Stimulated activated CD8-positive, alpha-beta memory T cell treated with anti-CD3 and anti-CD28 coated beads, Interleukin-12 subunit alpha, Interleukin-12 subunit beta, amount 100 ng/mL, for 4 hours (primary cell): ENCODE measurements around the gene NT5C1A.
A peak's percentile ranks its signal among the peaks of the same experiment; 100 is the strongest.

ENCODE experiments used
- DNase-seq: peaks from one replicate; pipeline ENCODE4 v3.0.0-alpha.2; 2020; ENCODE audit warnings: low read depth

NT5C1A gene

GRCh38 chr1:39671793-39672550, at the start of gene NT5C1A:
Gene NT5C1A, minus strand, starts transcription at chr1:39672107. Its CDS starts 69 bp downstream, at chr1:39672038.
- no peak for DNase-seq

- DNase-seq = no peak
Observed at GRCh38 chr1:39721664-39722063, 49.8 kb upstream of the NT5C1A start.

GRCh38 chr1:39720094-39720999, 48.4 kb upstream of the NT5C1A start:
- DNase-seq = no peak

- DNase-seq = no peak
Observed at GRCh38 chr1:39717809-39718208, 45.9 kb upstream of the NT5C1A start.

- DNase-seq = no peak
Observed at GRCh38 chr1:39713557-39713956, 41.6 kb upstream of the NT5C1A start.

DNA sequence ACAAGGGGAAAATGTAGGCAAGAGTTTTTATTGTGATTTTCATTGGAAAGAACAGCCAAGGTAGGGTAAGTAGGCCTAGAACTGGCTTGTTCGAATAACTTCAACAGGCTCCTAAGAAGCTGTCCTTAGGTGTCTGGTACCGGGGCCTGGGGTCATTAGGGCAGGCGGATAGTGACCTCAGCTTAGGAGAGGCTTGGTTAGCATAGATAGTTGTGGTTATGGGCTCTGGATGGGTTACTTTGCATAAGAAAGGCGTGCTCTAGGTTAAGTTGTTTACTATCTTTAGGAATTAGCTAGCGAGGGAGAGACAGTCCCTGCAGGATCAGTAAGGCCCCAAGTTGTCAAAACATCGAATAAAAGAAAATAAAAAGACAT, 40.0 kb upstream of the NT5C1A start:
- no peak for DNase-seq

DNA sequence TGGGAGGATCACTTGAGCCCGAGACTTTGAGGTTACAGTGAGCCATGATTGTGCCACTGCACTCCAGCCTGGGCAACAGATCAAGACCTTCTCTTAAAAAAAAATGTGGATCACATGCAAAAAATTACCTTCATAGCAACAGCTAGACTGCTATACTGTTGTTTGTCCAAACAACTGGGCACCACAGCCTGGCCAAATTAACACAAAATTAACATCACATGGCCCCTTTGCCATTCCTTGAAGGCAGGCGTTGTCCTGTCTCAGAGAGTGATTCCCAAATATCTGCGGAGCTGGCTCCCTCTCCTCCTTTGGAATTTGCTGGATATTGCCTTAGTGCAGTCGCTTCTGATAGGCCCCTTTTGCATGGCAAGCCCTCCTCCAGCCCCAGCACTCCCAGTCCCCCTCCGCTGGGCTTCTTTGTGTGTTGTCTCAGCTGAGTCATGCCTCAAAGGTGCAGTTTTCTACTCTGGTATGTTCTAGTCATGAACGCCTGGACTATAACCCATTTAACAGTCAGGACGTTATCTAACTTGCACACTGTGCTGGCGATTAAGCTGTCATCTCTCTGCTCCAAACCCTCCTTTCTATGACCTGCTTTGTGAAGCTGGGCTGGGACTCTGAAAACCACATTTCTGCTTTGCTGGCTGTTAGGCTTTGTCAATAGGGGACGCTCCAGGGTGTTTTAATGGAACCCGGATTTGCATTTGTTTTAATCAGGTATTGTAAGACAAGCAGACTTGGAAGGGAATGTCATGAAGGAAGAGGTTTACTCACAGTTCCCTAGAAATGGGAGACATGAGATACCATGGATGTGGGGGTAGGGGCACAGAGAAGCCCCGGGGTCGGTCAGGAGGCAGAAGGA, 39.4 kb upstream of the NT5C1A start:
- DNase-seq = no peak

GRCh38 chr1:39707506-39707905, 35.6 kb upstream of the NT5C1A start:
- DNase-seq = no peak

DNA sequence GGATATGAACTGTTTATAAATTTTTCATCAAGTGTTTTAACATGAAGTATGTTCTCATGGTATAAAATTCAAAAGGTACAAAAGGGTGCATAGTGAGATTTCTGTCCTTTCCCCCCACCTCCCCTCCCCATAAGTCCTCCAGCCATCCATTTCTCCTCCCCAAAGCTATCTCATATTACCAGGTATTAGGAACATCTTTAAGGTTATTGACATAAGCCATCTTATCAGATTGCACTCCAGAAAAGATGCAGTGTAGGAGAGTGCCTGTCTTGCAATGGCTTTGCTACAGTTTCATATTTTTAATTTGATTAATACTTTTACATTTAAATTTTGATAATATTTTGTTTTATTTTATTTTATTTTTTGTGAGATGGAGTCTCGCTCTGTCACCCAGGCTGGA, 32.9 kb upstream of the NT5C1A start:
- DNase-seq = no peak

DNA sequence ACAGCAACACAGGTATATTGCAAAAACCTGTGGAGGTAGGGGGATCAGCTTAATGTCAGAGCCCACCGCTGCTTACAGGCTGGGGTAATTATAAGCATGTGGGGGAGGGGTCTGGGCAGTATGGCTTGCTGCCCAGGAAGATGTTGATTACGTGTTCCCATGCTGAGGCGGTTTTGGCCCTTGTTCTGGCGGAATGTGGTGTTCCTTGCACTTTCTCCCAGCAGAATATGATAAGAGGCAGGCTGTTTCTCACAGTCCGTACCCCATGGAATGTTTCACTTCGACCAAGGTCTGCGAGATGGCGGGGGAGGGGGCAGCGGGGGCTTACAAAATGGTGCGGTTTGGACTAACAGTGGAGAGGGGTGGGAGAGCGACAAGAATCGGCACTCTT, 29.1 kb upstream of the NT5C1A start:
- no peak for DNase-seq

DNA sequence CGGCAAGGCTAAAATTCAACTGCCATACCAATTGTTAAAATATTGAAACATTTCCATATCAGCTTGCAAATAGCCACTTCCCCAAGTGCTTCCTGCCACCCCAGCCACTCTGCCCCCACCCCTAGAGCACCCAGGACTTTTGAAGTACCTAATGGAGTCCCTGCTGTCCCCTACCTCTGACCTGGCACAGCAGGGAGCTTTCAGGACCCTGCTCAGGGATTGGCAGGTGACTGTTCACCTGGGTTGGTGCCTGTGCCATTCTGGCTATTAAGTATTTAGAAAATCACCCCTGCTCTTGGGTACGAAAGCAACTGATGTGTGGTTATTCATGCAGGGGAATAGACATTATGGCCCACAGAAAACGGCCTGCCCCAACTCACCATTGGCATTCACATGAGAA, 28.4 kb upstream of the NT5C1A start:
- DNase-seq = no peak

GRCh38 chr1:39699419-39699818, 27.5 kb upstream of the NT5C1A start:
- no peak for DNase-seq

GRCh38 chr1:39698568-39698967, 26.7 kb upstream of the NT5C1A start:
- no peak for DNase-seq

DNA sequence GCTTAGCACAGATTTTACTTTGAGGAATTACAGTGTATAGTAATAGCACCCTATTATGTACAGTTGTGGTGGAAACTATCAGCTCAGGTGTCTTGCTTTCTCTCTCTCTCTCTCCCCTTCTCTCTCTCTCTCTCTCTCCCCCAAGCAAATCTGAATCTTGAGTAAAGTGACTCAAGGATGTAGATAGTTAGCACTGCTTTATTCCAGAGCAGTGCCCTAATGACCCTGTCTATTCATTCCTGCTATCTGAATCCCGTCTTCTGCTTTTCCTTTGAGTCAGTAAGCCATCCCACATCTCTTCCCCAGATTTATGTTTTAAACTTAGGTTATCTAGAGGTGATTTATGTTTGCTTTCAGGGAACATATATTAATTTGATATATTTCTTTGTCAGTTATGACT, 24.5 kb upstream of the NT5C1A start:
- DNase-seq = no peak

DNA sequence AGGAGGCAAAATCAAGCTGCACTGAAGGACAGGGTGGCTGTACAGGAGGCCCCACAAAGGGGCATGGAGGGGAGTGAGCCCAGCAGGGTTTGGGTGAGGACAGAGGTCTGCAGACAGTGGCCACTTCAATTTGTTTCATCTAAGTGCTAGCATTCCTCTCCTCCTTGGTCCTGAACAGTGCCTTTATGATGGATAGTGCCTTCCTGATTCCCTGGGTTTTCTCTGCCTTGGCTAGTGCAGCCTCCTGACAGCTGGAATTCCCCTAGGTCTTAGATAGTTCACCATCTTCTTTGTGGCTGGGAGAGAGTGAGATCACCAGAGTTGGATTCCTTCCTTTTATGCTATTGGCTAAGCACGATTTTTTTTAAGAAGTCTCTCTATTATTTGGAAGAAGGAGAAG, 23.1 kb upstream of the NT5C1A start:
- DNase-seq = no peak

GRCh38 chr1:39694026-39694425, 22.1 kb upstream of the NT5C1A start:
- DNase-seq = no peak

DNA sequence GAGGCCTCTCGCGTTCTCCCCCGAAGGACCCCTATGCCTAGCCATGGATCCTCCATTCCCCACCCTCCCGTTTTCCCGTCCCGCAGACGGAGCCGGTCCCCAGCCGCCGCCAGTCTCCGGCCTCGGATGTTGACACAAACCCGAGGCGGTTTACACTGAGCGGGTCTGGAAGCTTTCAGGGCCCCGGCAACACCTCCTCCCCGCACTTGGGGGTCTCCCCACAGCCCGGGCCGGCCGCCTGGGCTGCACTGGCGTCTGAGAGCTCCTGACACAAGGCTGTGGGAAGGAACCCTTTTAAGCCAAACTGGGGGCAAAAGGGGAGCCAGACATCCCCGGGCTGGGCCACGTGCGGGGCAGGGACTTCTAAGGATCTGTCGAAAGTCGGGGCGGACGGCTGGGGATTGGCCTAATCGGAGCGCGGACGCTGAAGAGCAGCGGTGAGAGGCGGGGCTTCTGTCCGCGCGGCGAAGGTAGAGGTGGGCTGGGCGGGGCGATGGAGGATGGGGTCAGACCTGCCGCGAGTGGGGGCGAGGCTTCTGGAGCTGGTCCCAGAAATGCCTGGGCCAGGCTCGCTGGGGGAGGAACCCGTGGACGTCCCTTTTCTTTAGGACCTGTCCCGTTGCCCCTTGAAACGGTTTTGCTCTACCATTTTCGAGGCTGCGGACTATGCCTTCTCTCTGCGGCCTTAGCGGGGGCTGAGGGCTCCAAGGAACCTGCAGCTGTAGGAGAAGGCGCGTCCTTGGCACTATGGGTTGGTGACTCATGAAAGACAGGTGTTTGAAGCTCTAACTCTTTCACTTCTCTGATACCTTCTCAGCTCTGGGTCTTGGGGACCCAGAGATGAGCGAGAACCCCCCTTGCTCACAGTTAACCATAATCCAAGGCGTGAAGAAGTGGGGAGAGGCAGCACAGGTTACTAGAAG, 20.5 kb upstream of the NT5C1A start:
- no peak for DNase-seq

DNA sequence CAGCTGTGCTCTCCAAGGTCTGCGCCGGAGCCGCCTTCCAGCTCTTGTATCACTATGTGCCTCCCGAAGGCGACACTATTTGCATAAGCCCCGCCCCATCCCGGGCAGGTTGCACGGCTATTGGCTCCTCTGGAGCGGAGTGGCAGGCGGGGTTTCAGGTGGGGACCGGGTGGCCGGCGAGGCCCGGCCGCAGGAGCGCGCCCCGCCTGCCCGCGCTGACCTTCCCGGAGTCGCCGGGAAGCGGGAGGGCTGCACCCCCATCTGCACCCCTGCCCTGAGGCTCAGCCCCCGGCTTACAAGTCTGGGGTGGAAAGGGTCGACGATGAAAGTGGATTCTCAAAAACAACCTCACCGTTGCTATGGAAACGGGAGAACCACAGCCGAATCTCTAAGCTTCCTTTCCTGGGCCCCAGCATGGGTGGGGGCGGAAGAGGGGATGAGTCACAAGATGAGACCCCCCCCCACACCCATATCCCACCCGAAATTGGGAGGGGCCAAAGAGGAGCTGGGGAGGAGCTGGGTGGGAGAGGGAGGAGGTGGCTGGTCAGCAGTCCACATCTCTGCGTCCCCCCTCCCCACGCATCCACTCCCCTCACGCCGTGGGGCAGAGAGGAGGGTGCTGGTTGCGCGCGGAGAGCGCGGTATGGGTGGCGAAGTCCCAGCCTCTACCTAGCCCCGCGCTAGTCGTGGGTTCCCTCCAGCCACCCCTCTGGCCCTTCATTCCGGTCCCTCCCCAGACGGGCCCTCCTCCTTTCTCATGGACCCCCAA, 19.7 kb upstream of the NT5C1A start, which contains the start of gene HPCAL4:
HPCAL4 (minus strand) TSS at position 51 of the 769 bp plus-strand sequence. CDS start 6,830 bp downstream, outside the sequence.
- peak; percentile 76 for DNase-seq

GRCh38 chr1:39690794-39691382, 19.0 kb upstream of the NT5C1A start:
- no peak for DNase-seq

- no peak for DNase-seq
Observed at GRCh38 chr1:39690225-39690624, 18.3 kb upstream of the NT5C1A start.
